Stimulated activated CD4-positive, alpha-beta T cell treated with anti-CD3 and anti-CD28 coated beads, Interleukin-1b, Interleukin-23, amount 100 ng/mL, for 1 hour (primary cell): ENCODE measurements around the gene WWOX.

ENCODE experiments used
- DNase-seq, 2 donors: peaks; one replicate each; pipeline ENCODE4 v3.0.0-alpha.2; 2020; ENCODE audit warnings: low read depth in 2 of 2

The WWOX gene

GRCh38 chr16:79136955-79137354 is 1037.5 kb downstream of the WWOX start:
- no peak for DNase-seq

GRCh38 chr16:79137426-79137939 is 1038.0 kb downstream of the WWOX start:
- DNase-seq = no peak

GRCh38 chr16:79139799-79140198 is 1040.3 kb downstream of the WWOX start:
- DNase-seq = no peak

- no peak for DNase-seq
These were observed 1043.6 kb downstream of the WWOX start for GRCh38 chr16:79143026-79143425.

- no peak for DNase-seq
These were observed 1050.7 kb downstream of the WWOX start for GRCh38 chr16:79150151-79150550.

GRCh38 chr16:79150632-79151310 is 1051.3 kb downstream of the WWOX start:
- DNase-seq = no peak

- DNase-seq = no peak
These were observed 1054.6 kb downstream of the WWOX start for GRCh38 chr16:79154086-79154485.

GRCh38 chr16:79155471-79155870 is 1056.0 kb downstream of the WWOX start:
- no peak for DNase-seq

- DNase-seq = no peak
These were observed 1056.5 kb downstream of the WWOX start for GRCh38 chr16:79155904-79156303.

- DNase-seq = no peak
These were observed 1057.3 kb downstream of the WWOX start for GRCh38 chr16:79156761-79157160.

GRCh38 chr16:79158337-79158736 is 1058.9 kb downstream of the WWOX start:
- no peak for DNase-seq

- DNase-seq = no peak
These were observed 1060.0 kb downstream of the WWOX start for GRCh38 chr16:79159261-79160049.

GRCh38 chr16:79162977-79163376 is 1063.5 kb downstream of the WWOX start:
- DNase-seq = no peak

- no peak for DNase-seq
These were observed 1064.4 kb downstream of the WWOX start for GRCh38 chr16:79163691-79164387.

- no peak for DNase-seq
These were observed 1065.0 kb downstream of the WWOX start for GRCh38 chr16:79164388-79164995.

- no peak for DNase-seq
These were observed 1065.6 kb downstream of the WWOX start for GRCh38 chr16:79165079-79165478.

- DNase-seq = no peak
These were observed 1066.1 kb downstream of the WWOX start for GRCh38 chr16:79165506-79165905.

GRCh38 chr16:79167893-79168292 is 1068.4 kb downstream of the WWOX start:
- no peak for DNase-seq

GRCh38 chr16:79168321-79168720 is 1068.9 kb downstream of the WWOX start:
- no peak for DNase-seq

- DNase-seq = no peak
These were observed 1069.8 kb downstream of the WWOX start for GRCh38 chr16:79169239-79169638.

GRCh38 chr16:79170555-79171246 is 1071.2 kb downstream of the WWOX start:
- DNase-seq = no peak
